Mesenchymal stem cell (in vitro differentiated cells and primary cell): ENCODE measurements around the gene ITPRIPL2.
A peak's percentile ranks its signal among the peaks of the same experiment; 100 is the strongest.

Source experiments
- DNase-seq: peaks from one replicate; pipeline ENCODE4 v3.0.0-alpha.2; 2013
- H2AFZ ChIP-seq: one replicate; pipeline ENCODE4 v1.6.1; 2013; ENCODE audit warnings: low read depth, mild to moderate bottlenecking, control low read depth, inconsistent platforms, low read length, moderate library complexity
- H2AK5ac ChIP-seq: 2 replicates; pipeline ENCODE4 v1.6.1; 2013; ENCODE audit warnings: low read length, moderate library complexity, mild to moderate bottlenecking, inconsistent platforms; ENCODE audit not compliant: severe bottlenecking
- H2BK120ac ChIP-seq: one replicate; pipeline ENCODE4 v1.6.1; 2013; ENCODE audit warnings: low read depth, mild to moderate bottlenecking, inconsistent platforms, low read length, moderate library complexity
- H2BK12ac ChIP-seq, 2 experiments: one replicate each; pipeline ENCODE4 v1.6.1; 2013; ENCODE audit warnings: inconsistent platforms in 2 of 2, low read length in 2 of 2, mild to moderate bottlenecking in 2 of 2, moderate library complexity in 2 of 2, control low read depth in 1 of 2
- H2BK15ac ChIP-seq: one replicate; pipeline ENCODE4 v1.6.1; 2013; ENCODE audit warnings: mild to moderate bottlenecking, low read depth, inconsistent platforms; ENCODE audit not compliant: poor library complexity, severe bottlenecking
- H2BK5ac ChIP-seq: 2 replicates; pipeline ENCODE4 v1.6.1; 2013; ENCODE audit warnings: low read depth, mild to moderate bottlenecking, low read length, control low read depth, inconsistent platforms; ENCODE audit not compliant: poor library complexity, severe bottlenecking
- H3K14ac ChIP-seq, 2 experiments: one replicate each; pipeline ENCODE4 v1.6.1; 2013; ENCODE audit warnings: inconsistent platforms in 2 of 2, low read length in 2 of 2, control low read depth in 1 of 2, mild to moderate bottlenecking in 1 of 2, moderate library complexity in 1 of 2
- H3K18ac ChIP-seq, 2 experiments: one replicate each; pipeline ENCODE4 v1.6.1; 2013; ENCODE audit warnings: inconsistent platforms in 2 of 2, low read length in 2 of 2, control low read depth in 1 of 2, low read depth in 1 of 2, mild to moderate bottlenecking in 1 of 2
- H3K23ac ChIP-seq, 2 experiments: one replicate each; pipeline ENCODE4 v1.6.1; 2013; ENCODE audit warnings: inconsistent platforms in 2 of 2, low read length in 2 of 2, mild to moderate bottlenecking in 2 of 2, moderate library complexity in 2 of 2, control low read depth in 1 of 2
- H3K27ac ChIP-seq: 2 replicates; pipeline ENCODE4 v1.5.1; 2013; ENCODE audit warnings: mild to moderate bottlenecking, moderate library complexity, low read length, control low read depth, inconsistent platforms; ENCODE audit not compliant: poor library complexity, severe bottlenecking
- H3K27me3 ChIP-seq, 2 experiments: 2 replicates each; pipeline versions ENCODE4 v1.6.1 to v1.7.0; 2013; ENCODE audit warnings: low read length in 2 of 2, mild to moderate bottlenecking in 2 of 2, moderate library complexity in 2 of 2, control low read depth in 1 of 2, inconsistent platforms in 1 of 2; ENCODE audit not compliant: control insufficient read depth in 1 of 2, insufficient read depth in 1 of 2
- H3K36me3 ChIP-seq, 2 experiments: 2 replicates each; pipeline versions ENCODE4 v1.6.1 to v1.7.0; 2013; ENCODE audit warnings: low read length in 2 of 2, control low read depth in 1 of 2, inconsistent platforms in 1 of 2, low read depth in 1 of 2, mild to moderate bottlenecking in 1 of 2; ENCODE audit not compliant: insufficient read depth in 2 of 2, control insufficient read depth in 1 of 2
- H3K4ac ChIP-seq, 2 experiments: one replicate each; pipeline ENCODE4 v1.6.1; 2013; ENCODE audit warnings: inconsistent platforms in 2 of 2, low read length in 2 of 2, mild to moderate bottlenecking in 2 of 2, moderate library complexity in 2 of 2, control low read depth in 1 of 2, low read depth in 1 of 2
- H3K4me1 ChIP-seq: 2 replicates; pipeline ENCODE4 v1.6.1; 2013; ENCODE audit warnings: low read depth, low read length, control low read depth; ENCODE audit not compliant: control insufficient read depth, insufficient read depth
- H3K4me2 ChIP-seq: 2 replicates; pipeline ENCODE4 v1.6.1; 2013; ENCODE audit warnings: low read length, mild to moderate bottlenecking, inconsistent platforms; ENCODE audit not compliant: poor library complexity, severe bottlenecking
- H3K4me3 ChIP-seq, 2 experiments: 2 replicates each; pipeline versions ENCODE4 v1.5.1 to v1.7.0; 2013; ENCODE audit warnings: low read length in 2 of 2, mild to moderate bottlenecking in 2 of 2, control low read depth in 1 of 2, low read depth in 1 of 2; ENCODE audit not compliant: insufficient read depth in 1 of 2
- H3K79me1 ChIP-seq: replicated peaks from 2 replicates; pipeline ENCODE4 v1.6.1; 2013; ENCODE audit warnings: mild to moderate bottlenecking, control low read depth, low read length, inconsistent platforms; ENCODE audit not compliant: poor library complexity, severe bottlenecking
- H3K9ac ChIP-seq: 2 replicates; pipeline ENCODE4 v1.7.0; 2013; ENCODE audit warnings: mild to moderate bottlenecking, low read length, moderate library complexity
- H3K9me3 ChIP-seq: 2 replicates; pipeline ENCODE4 v1.7.0; 2013; ENCODE audit warnings: mild to moderate bottlenecking, low read length; ENCODE audit not compliant: control insufficient read depth
- H4K8ac ChIP-seq: one replicate; pipeline ENCODE4 v1.6.1; 2013; ENCODE audit warnings: inconsistent platforms, mild to moderate bottlenecking, low read length, moderate library complexity
- H4K91ac ChIP-seq: one replicate; pipeline ENCODE4 v1.6.1; 2013; ENCODE audit warnings: mild to moderate bottlenecking, low read length, inconsistent platforms
- WGBS: methylation state at CpG from one replicate; pipeline ENCODE4 v1.1.7; 2013; ENCODE audit warnings: mixed read lengths; 5-methylcytosine and 5-hydroxymethylcytosine counted together

Gene ITPRIPL2

DNA sequence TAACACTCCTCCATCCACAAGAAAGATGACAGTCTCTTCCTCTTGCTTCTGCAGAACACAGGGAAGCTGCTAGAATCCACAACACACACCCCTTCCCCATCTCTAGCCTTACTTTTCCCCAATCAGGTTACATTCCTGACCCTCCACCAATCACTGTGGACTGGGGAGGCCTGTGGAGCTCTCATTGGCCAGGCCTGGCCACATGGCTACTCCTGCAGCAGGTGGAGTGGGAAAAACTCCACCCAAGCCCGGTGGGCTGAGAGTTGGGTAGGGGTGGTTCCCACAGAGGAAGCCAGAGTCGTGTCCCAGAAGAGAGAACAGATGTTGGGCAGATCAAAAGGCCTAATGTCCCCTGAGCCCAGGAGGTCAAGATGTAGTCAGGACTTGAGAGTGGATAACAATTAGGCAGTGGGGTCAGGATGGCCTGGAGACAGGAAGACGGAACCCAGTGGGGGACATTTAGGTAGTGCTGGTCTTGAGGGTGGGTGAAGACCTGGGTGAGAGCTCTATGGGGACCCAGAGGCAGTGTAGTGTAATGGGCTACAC lies 24.3 kb upstream of the ITPRIPL2 start:
- no peak overlapping the region for H3K23ac ChIP-seq
- no peak overlapping the region for H2AK5ac ChIP-seq
- no peak overlapping the region for H2BK15ac ChIP-seq
- no peak for DNase-seq
- H3K79me1 ChIP-seq: no peaks in the 10 kb centered on the region
- H3K9me3 ChIP-seq: peaks cover 2% of the 10 kb centered on the region
- H3K36me3 ChIP-seq: no peaks in the 10 kb centered on the region
- H3K27me3 ChIP-seq: no peaks in the 10 kb centered on the region
- H3K27ac ChIP-seq: no peak overlapping the region
- no peak overlapping the region for H3K14ac ChIP-seq
- no peak overlapping the region for H2BK5ac ChIP-seq
- H3K4me3 ChIP-seq: no peak overlapping the region
- peak overlapping the region in 1 of 2 experiments; percentile 34 for H3K18ac ChIP-seq
- H4K8ac ChIP-seq: no peak overlapping the region
- peaks cover 6% of the 10 kb centered on the region for H3K4me1 ChIP-seq
- no peak overlapping the region for H3K4ac ChIP-seq
- H2BK120ac ChIP-seq: no peak overlapping the region
- no peak overlapping the region for H4K91ac ChIP-seq
- no peak overlapping the region for H2AFZ ChIP-seq
- H2BK12ac ChIP-seq: peak overlapping the region; percentile 33 to 46
- no peak overlapping the region for H3K4me2 ChIP-seq
- no peak overlapping the region for H3K9ac ChIP-seq
- 86% methylated on average over 3 of the region's 3 CpGs for WGBS

- H3K4me2 ChIP-seq: no peak overlapping the region
- H2BK120ac ChIP-seq: no peak overlapping the region
- peaks cover 2% of the 10 kb centered on the region for H3K9me3 ChIP-seq
- H4K91ac ChIP-seq: no peak overlapping the region
- no peak overlapping the region for H3K9ac ChIP-seq
- 94% methylated on average over 6 of the region's 6 CpGs for WGBS
- no peak for DNase-seq
- no peak overlapping the region for H3K4me3 ChIP-seq
- no peak overlapping the region for H2AFZ ChIP-seq
- H3K4ac ChIP-seq: no peak overlapping the region
- no peak overlapping the region for H3K14ac ChIP-seq
- H2AK5ac ChIP-seq: no peak overlapping the region
- no peak overlapping the region for H4K8ac ChIP-seq
- no peaks in the 10 kb centered on the region for H3K79me1 ChIP-seq
- H3K23ac ChIP-seq: no peak overlapping the region
- peaks cover 6% of the 10 kb centered on the region for H3K4me1 ChIP-seq
- H3K18ac ChIP-seq: peak overlapping the region in 1 of 2 experiments; percentile 17
- H2BK12ac ChIP-seq: no peak overlapping the region
- H3K36me3 ChIP-seq: no peaks in the 10 kb centered on the region
- no peak overlapping the region for H3K27ac ChIP-seq
- H3K27me3 ChIP-seq: no peaks in the 10 kb centered on the region
- no peak overlapping the region for H2BK5ac ChIP-seq
- H2BK15ac ChIP-seq: peak overlapping the region; percentile 67
Observed at GRCh38 chr16:19090916-19091315, 22.8 kb upstream of the ITPRIPL2 start.

DNA sequence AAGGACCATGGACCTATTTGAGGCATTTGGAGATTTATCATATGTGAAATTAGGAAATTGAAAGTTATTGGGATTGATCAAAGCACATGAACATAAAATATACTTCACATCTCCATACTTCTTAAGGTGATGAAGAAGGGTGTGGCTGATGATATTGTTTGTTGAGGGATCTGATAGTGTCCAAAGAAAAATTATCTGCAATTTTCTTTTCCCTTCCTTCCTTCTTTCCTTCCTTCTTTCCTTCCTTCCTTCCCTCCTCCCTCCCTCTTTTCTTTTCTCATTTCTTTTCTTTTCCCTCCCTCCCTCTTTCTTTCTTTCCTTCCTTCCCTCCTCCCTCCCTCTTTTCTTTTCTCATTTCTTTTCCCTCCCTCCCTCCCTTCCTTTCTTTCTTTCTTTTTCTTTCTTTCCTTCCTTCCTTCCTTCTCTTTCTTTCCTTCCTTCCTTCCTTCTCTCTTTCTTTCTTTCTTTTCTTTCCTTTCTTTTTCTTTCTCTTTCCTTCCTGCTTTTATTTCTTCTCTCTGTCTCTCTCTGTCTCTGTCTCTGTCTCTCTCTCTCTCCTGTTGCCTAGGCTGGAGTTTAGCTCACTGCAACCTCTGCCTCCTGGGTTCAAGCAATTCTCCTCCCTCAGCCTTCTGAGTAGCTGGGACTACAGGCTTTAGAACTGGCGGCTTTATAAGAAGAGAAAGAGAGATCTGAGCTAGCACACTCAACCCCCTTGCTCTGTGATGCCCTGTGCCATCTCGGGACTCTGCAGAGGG lies 20.9 kb upstream of the ITPRIPL2 start:
- H3K36me3 ChIP-seq: no peaks in the 10 kb centered on the region
- no peak for DNase-seq
- no peak overlapping the region for H2BK15ac ChIP-seq
- H3K14ac ChIP-seq: no peak overlapping the region
- H3K18ac ChIP-seq: no peak overlapping the region
- H3K27ac ChIP-seq: no peak overlapping the region
- H3K79me1 ChIP-seq: no peaks in the 10 kb centered on the region
- H4K8ac ChIP-seq: no peak overlapping the region
- H2AK5ac ChIP-seq: no peak overlapping the region
- no peak overlapping the region for H2BK5ac ChIP-seq
- no peak overlapping the region for H3K23ac ChIP-seq
- no peak overlapping the region for H2BK12ac ChIP-seq
- no peak overlapping the region for H4K91ac ChIP-seq
- no peaks in the 10 kb centered on the region for H3K27me3 ChIP-seq
- no peak overlapping the region for H2BK120ac ChIP-seq
- H3K4me1 ChIP-seq: peaks cover 2% of the 10 kb centered on the region
- peak overlapping the region; percentile 33 for H3K9ac ChIP-seq
- no peak overlapping the region for H3K4ac ChIP-seq
- 100% methylated on average over 1 of the region's 2 CpGs for WGBS
- H2AFZ ChIP-seq: no peak overlapping the region
- H3K9me3 ChIP-seq: peaks cover 2% of the 10 kb centered on the region
- H3K4me2 ChIP-seq: no peak overlapping the region
- peak overlapping the region in 1 of 2 experiments; percentile 8 for H3K4me3 ChIP-seq

GRCh38 chr16:19093631-19094541 lies 19.9 kb upstream of the ITPRIPL2 start:
- peaks cover 7% of the 10 kb centered on the region for H3K9me3 ChIP-seq
- DNase-seq: no peak
- no peak overlapping the region for H4K8ac ChIP-seq
- H2AFZ ChIP-seq: no peak overlapping the region
- no peak overlapping the region for H3K18ac ChIP-seq
- no peak overlapping the region for H2BK15ac ChIP-seq
- H3K79me1 ChIP-seq: no peaks in the 10 kb centered on the region
- H3K4me3 ChIP-seq: no peak overlapping the region
- 90% methylated on average over 12 of the region's 15 CpGs for WGBS
- H4K91ac ChIP-seq: no peak overlapping the region
- H2AK5ac ChIP-seq: no peak overlapping the region
- no peak overlapping the region for H3K9ac ChIP-seq
- no peaks in the 10 kb centered on the region for H3K27me3 ChIP-seq
- H3K4ac ChIP-seq: no peak overlapping the region
- H3K4me2 ChIP-seq: no peak overlapping the region
- H3K4me1 ChIP-seq: peaks cover 2% of the 10 kb centered on the region
- no peak overlapping the region for H3K27ac ChIP-seq
- no peak overlapping the region for H3K23ac ChIP-seq
- H2BK5ac ChIP-seq: no peak overlapping the region
- no peaks in the 10 kb centered on the region for H3K36me3 ChIP-seq
- no peak overlapping the region for H2BK120ac ChIP-seq
- H3K14ac ChIP-seq: no peak overlapping the region
- no peak overlapping the region for H2BK12ac ChIP-seq
